GM18861 (cell line): ENCODE results near the gene LIN7A.

Experiments
- ATAC-seq: cut with Tn5 transposase; IDR thresholded peaks from one replicate; pipeline ENCODE4 v1.9.1; 2021; ENCODE audit not compliant: unreplicated experiment

LIN7A gene

GRCh38 chr12:80937391-80938238 lies at the start of gene LIN7A:
Gene LIN7A (minus strand): TSS chr12:80937934. CDS start chr12:80937722, 212 bp downstream.
- ATAC-seq, result no peak

- ATAC-seq, result no peak
These were observed 48.5 kb upstream of the LIN7A start for GRCh38 chr12:80986224-80986623.

- ATAC-seq, result no peak
These were observed 42.1 kb upstream of the LIN7A start for GRCh38 chr12:80979816-80980215.

GRCh38 chr12:80979251-80979650 lies 41.5 kb upstream of the LIN7A start:
- ATAC-seq, result no peak

- ATAC-seq, result no peak
These were observed 39.6 kb upstream of the LIN7A start for GRCh38 chr12:80977346-80977745.

- no peak for ATAC-seq
These were observed 30.6 kb upstream of the LIN7A start for GRCh38 chr12:80968326-80968725.

- no peak for ATAC-seq
These were observed 29.8 kb upstream of the LIN7A start for GRCh38 chr12:80967565-80967964.

- no peak for ATAC-seq
These were observed 28.3 kb upstream of the LIN7A start for GRCh38 chr12:80966001-80966400.

GRCh38 chr12:80958162-80958561 lies 20.4 kb upstream of the LIN7A start:
- ATAC-seq, result no peak

- ATAC-seq, result no peak
These were observed 17.3 kb upstream of the LIN7A start for GRCh38 chr12:80954857-80955520.

- no peak for ATAC-seq
These were observed 14.7 kb upstream of the LIN7A start for GRCh38 chr12:80952443-80952842.

- no peak for ATAC-seq
These were observed 8.9 kb upstream of the LIN7A start for GRCh38 chr12:80946591-80946990.

GRCh38 chr12:80943338-80943737 lies 5.6 kb upstream of the LIN7A start:
- ATAC-seq, result no peak

GRCh38 chr12:80941916-80942315 lies 4.2 kb upstream of the LIN7A start:
- no peak for ATAC-seq

- no peak for ATAC-seq
These were observed 1.7 kb upstream of the LIN7A start for GRCh38 chr12:80939231-80939950.

GRCh38 chr12:80938397-80938796 lies 663 bp upstream of the LIN7A start:
- peak; percentile 46 for ATAC-seq

- ATAC-seq, result peak; percentile 34
These were observed 918 bp downstream of the LIN7A start for GRCh38 chr12:80936642-80937390.

- no peak for ATAC-seq
These were observed 1.4 kb downstream of the LIN7A start for GRCh38 chr12:80936353-80936641.

GRCh38 chr12:80935111-80935510 lies 2.6 kb downstream of the LIN7A start:
- no peak for ATAC-seq

GRCh38 chr12:80925983-80926382 lies 11.8 kb downstream of the LIN7A start:
- ATAC-seq, result no peak

GRCh38 chr12:80925237-80925636 lies 12.5 kb downstream of the LIN7A start:
- no peak for ATAC-seq
